Gastroesophageal sphincter (tissue), 3 donors: ENCODE results near the gene SRM.

Experiments
- EP300 ChIP-seq: sonication (generic); formaldehyde crosslinking; IDR thresholded peaks from one replicate; pipeline ENCODE4 v1.6.1; 2017; ENCODE audit warnings: antibody characterized with exemption, mild to moderate bottlenecking
- POLR2A ChIP-seq, 2 donors: fragments of 450-650 bp; IDR thresholded peaks; one replicate each; pipeline ENCODE4 v1.6.1; 2017; ENCODE audit warnings: antibody characterized with exemption in 2 of 2, mild to moderate bottlenecking in 2 of 2, moderate library complexity in 1 of 2
- POLR2AphosphoS5 ChIP-seq: sonication (generic); formaldehyde crosslinking; IDR thresholded peaks from one replicate; pipeline ENCODE4 v1.6.1; 2017; ENCODE audit warnings: antibody characterized with exemption
- TF ChIP-seq, protein P1 (sequence below), 4 experiments: fragments of 200-600 bp in 2 of 4; fragments of 450-650 bp in 2 of 4; sonication (generic) in 1 of 4; IDR thresholded peaks; one replicate each; pipeline ENCODE4 v1.5.1; 2017 to 2019; ENCODE audit warnings: antibody characterized with exemption in 4 of 4, mild to moderate bottlenecking in 2 of 4, moderate library complexity in 2 of 4

DNA sequence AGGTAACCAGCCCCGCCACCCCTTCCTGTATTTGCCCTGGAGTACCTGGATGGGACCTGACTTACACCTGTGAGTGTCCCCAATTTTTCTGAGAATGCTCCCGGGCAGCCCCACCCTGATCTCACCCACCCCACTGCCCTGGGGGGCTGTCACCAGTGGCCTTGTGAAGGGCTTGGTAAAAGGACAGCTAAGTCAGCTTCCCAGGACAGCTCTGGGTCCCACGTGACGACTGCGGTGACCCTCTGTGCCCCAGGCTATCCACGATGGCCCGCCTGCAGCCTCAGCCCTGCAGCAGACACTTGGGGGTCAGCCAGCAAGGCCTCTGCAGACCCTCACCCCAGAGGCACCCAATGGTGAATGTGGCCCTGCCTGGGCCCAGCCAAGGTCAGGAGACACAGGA lies 5.6 kb downstream of the SRM start:
- TF ChIP-seq POLR2AphosphoS5 (no peak), POLR2A (IDR thresholded peaks at IDR 0.05) (no peak), EP300 (no peak)
- TF ChIP-seq, protein P1, sequence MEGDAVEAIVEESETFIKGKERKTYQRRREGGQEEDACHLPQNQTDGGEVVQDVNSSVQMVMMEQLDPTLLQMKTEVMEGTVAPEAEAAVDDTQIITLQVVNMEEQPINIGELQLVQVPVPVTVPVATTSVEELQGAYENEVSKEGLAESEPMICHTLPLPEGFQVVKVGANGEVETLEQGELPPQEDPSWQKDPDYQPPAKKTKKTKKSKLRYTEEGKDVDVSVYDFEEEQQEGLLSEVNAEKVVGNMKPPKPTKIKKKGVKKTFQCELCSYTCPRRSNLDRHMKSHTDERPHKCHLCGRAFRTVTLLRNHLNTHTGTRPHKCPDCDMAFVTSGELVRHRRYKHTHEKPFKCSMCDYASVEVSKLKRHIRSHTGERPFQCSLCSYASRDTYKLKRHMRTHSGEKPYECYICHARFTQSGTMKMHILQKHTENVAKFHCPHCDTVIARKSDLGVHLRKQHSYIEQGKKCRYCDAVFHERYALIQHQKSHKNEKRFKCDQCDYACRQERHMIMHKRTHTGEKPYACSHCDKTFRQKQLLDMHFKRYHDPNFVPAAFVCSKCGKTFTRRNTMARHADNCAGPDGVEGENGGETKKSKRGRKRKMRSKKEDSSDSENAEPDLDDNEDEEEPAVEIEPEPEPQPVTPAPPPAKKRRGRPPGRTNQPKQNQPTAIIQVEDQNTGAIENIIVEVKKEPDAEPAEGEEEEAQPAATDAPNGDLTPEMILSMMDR (IDR thresholded peaks at IDR 0.05), result no peak
